Activated CD4-positive, alpha-beta T cell treated with anti-CD3 and anti-CD28 coated beads, Interleukin-10, Interleukin-2, amounts not matched to agents 100 ng/mL and 50 ng/mL, durations not matched to agents 16 hours and 8 hours (primary cell): Measurements from ENCODE around the gene DAPK1.
"Not testable (repeated sequence)": the region's sequence is repeated elsewhere in the genome, so short reads cannot be mapped to it uniquely, and the experiment has no call there.

ENCODE experiments used
- DNase-seq: peaks from one replicate; pipeline ENCODE4 v3.0.0-alpha.2; 2020

DAPK1 gene

DNA sequence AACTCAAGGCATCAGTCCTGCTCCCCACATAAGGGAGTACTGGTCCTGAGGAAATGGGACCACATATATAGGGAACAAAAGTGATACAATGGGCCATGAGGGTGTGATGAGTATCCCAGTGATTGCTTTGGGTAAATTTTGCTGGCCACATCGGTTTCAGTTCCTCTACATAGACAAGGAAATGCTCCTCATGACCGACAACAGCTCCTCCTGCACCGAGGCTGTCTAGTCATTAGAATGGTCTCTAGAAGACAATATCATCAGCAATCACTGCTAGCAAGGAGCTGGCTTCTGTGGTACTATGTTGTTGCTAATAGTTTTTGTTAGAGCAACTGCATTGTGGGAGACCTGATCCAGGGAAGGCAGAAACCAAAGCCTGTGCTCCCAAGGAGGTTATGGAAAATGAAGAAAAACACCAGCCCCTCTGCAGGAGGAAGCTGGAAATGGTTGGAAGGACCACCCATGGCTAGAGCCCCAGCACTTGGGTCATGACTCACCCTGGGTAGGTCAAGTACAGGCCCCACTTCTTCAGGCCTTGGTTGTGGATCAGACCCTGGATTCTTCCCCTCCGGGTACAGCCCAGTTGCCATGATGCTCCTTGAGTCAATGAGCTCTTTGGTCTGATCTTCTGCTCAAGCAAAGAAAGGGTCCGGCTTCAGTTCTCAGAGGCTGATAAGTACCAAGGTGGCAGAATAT is 224.9 kb downstream of the DAPK1 start:
- DNase-seq: no peak

- no peak for DNase-seq
These were observed 227.8 kb downstream of the DAPK1 start for GRCh38 chr9:87725356-87725899.

GRCh38 chr9:87725900-87726709 is 228.4 kb downstream of the DAPK1 start, which contains the start of gene CTSL:
TSS of gene CTSL (plus strand) at chr9:87726119. CDS start at chr9:87727604, 1,485 bp downstream.
- peak; percentile 51 for DNase-seq

GRCh38 chr9:87729246-87729645 is 231.6 kb downstream of the DAPK1 start:
- no peak for DNase-seq

GRCh38 chr9:87731321-87731720 is 233.7 kb downstream of the DAPK1 start:
- no peak for DNase-seq

GRCh38 chr9:87732344-87732743 is 234.7 kb downstream of the DAPK1 start:
- no peak for DNase-seq

GRCh38 chr9:87732756-87733155 is 235.1 kb downstream of the DAPK1 start:
- no peak for DNase-seq

- no peak for DNase-seq
These were observed 235.8 kb downstream of the DAPK1 start for GRCh38 chr9:87733273-87734052.

DNA sequence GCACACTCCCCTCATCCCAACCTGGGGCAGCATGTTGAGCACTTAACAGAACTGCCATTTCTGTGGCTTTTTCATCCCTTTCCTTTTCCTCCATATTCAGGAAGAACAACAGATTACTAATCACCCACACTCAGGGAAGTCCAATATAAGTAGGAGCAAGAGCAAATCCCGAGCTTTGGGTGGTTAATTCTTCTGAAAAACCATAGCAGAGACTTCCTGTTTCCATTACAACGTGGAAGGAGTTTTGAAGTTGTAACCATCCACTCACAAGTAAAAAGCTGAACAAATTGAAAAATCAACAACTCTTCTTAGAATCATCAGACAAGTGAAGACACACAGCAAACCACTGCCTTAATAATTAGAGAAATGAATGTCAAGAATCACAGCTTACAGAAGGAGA is 236.4 kb downstream of the DAPK1 start:
- no peak for DNase-seq

- DNase-seq: no peak
These were observed 241.9 kb downstream of the DAPK1 start for GRCh38 chr9:87739546-87739945.

- no peak for DNase-seq
These were observed 242.5 kb downstream of the DAPK1 start for GRCh38 chr9:87740209-87740608.

DNA sequence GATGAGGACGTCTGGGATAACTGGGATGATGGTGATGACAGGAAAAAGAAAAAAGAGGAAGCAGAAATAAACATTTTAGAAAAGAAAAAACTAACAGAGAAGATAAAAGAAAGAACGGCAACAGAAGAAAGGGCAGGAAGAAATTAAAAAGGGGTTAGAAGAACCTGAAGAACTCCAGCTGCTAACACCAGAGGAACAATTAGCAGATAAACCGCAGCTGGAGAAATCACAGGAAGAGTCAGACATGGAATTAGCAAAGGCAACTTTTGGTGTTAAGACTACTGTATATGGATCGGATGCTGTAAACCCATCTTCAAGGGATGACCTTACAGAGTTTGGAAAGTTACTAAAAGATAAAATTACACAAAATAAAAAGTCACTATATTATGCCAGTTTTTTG is 243.7 kb downstream of the DAPK1 start:
- no peak for DNase-seq

- no peak for DNase-seq
These were observed 244.2 kb downstream of the DAPK1 start for GRCh38 chr9:87741891-87742290.

- no peak for DNase-seq
These were observed 245.3 kb downstream of the DAPK1 start for GRCh38 chr9:87742813-87743428.

- not testable (repeated sequence) for DNase-seq
These were observed 246.6 kb downstream of the DAPK1 start for GRCh38 chr9:87744247-87744646.

DNA sequence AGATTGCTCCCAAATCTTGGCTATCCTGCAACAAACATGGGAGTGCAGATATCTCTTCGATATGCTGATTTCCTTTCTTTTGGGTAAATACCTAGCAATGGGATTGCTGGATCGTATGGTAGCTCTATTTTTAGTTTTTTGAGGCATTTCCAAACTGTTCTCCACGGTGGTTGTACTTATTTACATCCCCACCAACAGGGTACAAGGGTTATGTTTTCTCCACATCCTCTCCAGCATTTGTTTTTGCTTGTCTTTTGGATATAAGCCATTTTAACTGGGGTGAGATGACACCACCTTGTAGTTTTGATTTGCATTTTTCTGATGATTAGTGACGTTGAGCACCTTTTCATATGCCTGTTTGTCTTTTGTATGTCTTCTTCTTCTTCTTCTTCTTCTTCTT is 248.5 kb downstream of the DAPK1 start:
- no peak for DNase-seq

GRCh38 chr9:87748881-87749280 is 251.2 kb downstream of the DAPK1 start:
- DNase-seq: no peak

GRCh38 chr9:87749335-87750035 is 251.8 kb downstream of the DAPK1 start:
- DNase-seq: no peak

DNA sequence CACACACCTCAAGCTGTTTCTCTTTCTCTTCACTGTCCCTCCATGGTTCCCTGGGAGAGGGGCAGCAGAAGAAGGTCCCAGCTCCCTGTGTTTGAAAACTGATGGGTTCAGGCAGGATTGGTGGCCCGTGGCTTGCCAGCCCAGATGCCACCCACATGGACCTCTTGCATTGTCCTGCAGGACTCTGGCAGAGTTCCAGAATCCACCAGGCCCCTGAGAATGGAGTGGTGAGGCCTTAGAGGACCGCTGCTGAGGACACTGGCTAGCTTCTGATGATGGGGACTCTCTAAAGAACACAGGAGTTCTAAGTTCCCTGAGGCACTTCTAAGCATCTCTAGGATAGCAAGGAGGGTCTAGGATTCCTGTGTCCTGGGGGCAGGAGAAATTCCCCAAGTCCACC is 253.1 kb downstream of the DAPK1 start:
- no peak for DNase-seq

DNA sequence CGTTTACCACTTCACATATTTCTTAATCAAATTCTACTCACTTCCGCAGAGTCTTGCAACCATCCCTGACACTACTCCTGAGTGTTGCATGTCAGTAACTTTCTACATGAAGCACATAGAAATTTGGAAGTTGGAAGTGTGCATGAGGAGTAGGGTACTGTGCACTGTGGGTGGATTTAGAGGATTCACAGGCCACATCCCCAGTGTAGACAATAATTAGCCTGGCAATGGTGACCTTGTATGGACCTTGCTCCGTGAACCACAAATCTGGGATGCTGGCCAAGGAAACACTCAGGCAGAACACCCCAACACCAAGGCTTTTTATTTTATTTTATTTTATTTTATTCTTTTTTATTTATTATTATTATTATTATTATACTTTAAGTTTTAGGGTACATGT is 253.8 kb downstream of the DAPK1 start:
- no peak for DNase-seq

- no peak for DNase-seq
These were observed 254.2 kb downstream of the DAPK1 start for GRCh38 chr9:87751868-87752267.

GRCh38 chr9:87753313-87753712 is 255.6 kb downstream of the DAPK1 start:
- DNase-seq: no peak
